ENCODE data around the gene BSN.

- TF ChIP-seq CTCF (IDR thresholded peaks at IDR 0.05) (no peak), POLR2A (IDR thresholded peaks at IDR 0.05) (no peak)
These were observed 72.5 kb downstream of the BSN start for GRCh38 chr3:49626796-49627195.
